Measurements from ENCODE around the gene RPL32.
"Not testable (repeated sequence)": the region's sequence is repeated elsewhere in the genome, so short reads cannot be mapped to it uniquely, and the experiment has no call there.

Gene RPL32

GRCh38 chr3:12866836-12867235 lies 25.5 kb upstream of the RPL32 start:
- DNase-seq, result no peak

- DNase-seq, result no peak
Observed at GRCh38 chr3:12865271-12865670, 23.9 kb upstream of the RPL32 start.

GRCh38 chr3:12862387-12862786 lies 21.0 kb upstream of the RPL32 start:
- no peak for DNase-seq

- DNase-seq, result no peak
Observed at GRCh38 chr3:12861611-12862010, 20.2 kb upstream of the RPL32 start.

GRCh38 chr3:12859840-12860239 lies 18.5 kb upstream of the RPL32 start:
- DNase-seq, result no peak

- DNase-seq, result no peak
Observed at GRCh38 chr3:12856626-12857025, 15.3 kb upstream of the RPL32 start.

GRCh38 chr3:12854565-12854964 lies 13.2 kb upstream of the RPL32 start:
- no peak for DNase-seq

GRCh38 chr3:12853847-12854246 lies 12.5 kb upstream of the RPL32 start:
- DNase-seq, result not testable (repeated sequence)

- no peak for DNase-seq
Observed at GRCh38 chr3:12852201-12852600, 10.8 kb upstream of the RPL32 start.

GRCh38 chr3:12845811-12846210 lies 4.4 kb upstream of the RPL32 start:
- no peak for DNase-seq

- DNase-seq, result no peak
Observed at GRCh38 chr3:12842469-12842868, 1.1 kb upstream of the RPL32 start.

- DNase-seq, result no peak
Observed at GRCh38 chr3:12841970-12842328, 584 bp upstream of the RPL32 start.

GRCh38 chr3:12840591-12841148 lies 695 bp downstream of the RPL32 start:
- no peak for DNase-seq

GRCh38 chr3:12840148-12840547 lies 1.2 kb downstream of the RPL32 start:
- not testable (repeated sequence) for DNase-seq

GRCh38 chr3:12839156-12839946 lies 2.0 kb downstream of the RPL32 start:
- no peak for DNase-seq

- no peak for DNase-seq
Observed at GRCh38 chr3:12838179-12838965, 3.0 kb downstream of the RPL32 start.

- DNase-seq, result no peak
Observed at GRCh38 chr3:12837295-12837986, 3.9 kb downstream of the RPL32 start.

GRCh38 chr3:12835052-12835665 lies 6.2 kb downstream of the RPL32 start:
- no peak for DNase-seq

GRCh38 chr3:12833222-12834161 lies 7.9 kb downstream of the RPL32 start:
- DNase-seq, result no peak

GRCh38 chr3:12832350-12833221 lies 8.8 kb downstream of the RPL32 start:
- DNase-seq, result no peak

Measured in activated CD4-positive, alpha-beta T cell treated with anti-CD3 and anti-CD28 coated beads for 1 hour (primary cell).